ENCODE measurements around the gene IGSF9.

The IGSF9 gene

DNA sequence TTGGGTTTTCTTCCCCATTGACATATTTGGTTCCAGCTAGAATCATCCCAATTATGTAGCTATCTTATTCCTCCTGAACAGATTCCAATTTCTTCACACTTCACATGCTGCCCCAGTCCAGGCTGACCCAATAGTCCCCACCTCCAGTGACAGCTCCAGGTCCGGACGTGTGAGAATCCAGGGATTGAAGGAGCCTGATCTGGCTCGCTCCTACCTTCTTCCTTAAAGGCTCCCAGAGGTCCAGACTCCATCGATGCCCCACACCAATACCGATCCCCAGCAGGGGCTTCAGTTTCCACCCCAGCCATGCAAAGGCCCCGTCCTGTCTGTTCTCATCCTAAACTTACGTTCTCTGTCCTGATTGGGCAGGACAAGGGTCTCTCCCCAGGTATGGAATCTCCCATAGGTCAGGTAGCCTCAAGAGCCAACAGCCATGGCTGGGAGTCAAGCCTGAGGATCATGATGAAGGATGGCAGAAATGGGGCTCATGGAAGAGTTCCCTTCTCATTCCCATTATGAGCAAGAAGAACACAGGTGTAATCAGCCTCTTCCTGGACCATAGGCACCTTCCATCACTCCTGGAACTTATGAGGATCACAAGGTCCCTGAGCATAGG is 29.0 kb upstream of the IGSF9 start:
- no peak for DNase-seq (ENCODE audit: extremely low read depth, low read depth)
- TF ChIP-seq, protein P1, sequence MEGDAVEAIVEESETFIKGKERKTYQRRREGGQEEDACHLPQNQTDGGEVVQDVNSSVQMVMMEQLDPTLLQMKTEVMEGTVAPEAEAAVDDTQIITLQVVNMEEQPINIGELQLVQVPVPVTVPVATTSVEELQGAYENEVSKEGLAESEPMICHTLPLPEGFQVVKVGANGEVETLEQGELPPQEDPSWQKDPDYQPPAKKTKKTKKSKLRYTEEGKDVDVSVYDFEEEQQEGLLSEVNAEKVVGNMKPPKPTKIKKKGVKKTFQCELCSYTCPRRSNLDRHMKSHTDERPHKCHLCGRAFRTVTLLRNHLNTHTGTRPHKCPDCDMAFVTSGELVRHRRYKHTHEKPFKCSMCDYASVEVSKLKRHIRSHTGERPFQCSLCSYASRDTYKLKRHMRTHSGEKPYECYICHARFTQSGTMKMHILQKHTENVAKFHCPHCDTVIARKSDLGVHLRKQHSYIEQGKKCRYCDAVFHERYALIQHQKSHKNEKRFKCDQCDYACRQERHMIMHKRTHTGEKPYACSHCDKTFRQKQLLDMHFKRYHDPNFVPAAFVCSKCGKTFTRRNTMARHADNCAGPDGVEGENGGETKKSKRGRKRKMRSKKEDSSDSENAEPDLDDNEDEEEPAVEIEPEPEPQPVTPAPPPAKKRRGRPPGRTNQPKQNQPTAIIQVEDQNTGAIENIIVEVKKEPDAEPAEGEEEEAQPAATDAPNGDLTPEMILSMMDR (IDR thresholded peaks at IDR 0.05; ENCODE audit: low read depth, low read length): no peak

DNA sequence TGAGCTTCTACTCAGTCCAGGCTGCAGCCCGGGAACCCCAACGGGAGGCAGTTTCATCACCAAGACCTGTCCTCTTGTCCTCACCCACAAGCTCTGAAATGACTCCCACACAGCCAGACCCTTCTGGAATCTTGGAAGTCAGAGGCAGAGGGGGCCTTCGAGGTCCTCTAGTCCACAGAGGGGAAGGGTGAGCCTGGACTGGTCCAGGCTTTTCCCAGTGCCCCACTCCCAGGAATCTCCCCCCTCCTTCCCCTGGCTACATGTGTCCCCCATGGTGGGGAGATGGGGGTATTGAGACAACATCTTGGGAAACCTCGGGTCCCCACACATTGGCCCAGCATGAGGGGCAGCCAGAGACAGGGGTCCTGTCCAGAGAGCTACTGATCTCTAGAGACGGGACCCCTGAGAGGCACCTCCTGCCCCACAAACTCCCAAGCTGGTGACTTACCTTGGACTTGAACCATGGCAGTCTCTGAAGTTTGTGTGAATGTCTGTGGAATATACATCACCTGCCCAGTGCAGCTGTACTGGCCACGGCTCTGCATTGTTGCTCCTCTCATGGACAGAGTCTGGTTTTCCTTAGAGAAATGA is 28.0 kb upstream of the IGSF9 start:
- no peak for DNase-seq (ENCODE audit: extremely low read depth, low read depth)
- TF ChIP-seq, protein P1 (IDR thresholded peaks at IDR 0.05; ENCODE audit: low read depth, low read length): no peak

DNA sequence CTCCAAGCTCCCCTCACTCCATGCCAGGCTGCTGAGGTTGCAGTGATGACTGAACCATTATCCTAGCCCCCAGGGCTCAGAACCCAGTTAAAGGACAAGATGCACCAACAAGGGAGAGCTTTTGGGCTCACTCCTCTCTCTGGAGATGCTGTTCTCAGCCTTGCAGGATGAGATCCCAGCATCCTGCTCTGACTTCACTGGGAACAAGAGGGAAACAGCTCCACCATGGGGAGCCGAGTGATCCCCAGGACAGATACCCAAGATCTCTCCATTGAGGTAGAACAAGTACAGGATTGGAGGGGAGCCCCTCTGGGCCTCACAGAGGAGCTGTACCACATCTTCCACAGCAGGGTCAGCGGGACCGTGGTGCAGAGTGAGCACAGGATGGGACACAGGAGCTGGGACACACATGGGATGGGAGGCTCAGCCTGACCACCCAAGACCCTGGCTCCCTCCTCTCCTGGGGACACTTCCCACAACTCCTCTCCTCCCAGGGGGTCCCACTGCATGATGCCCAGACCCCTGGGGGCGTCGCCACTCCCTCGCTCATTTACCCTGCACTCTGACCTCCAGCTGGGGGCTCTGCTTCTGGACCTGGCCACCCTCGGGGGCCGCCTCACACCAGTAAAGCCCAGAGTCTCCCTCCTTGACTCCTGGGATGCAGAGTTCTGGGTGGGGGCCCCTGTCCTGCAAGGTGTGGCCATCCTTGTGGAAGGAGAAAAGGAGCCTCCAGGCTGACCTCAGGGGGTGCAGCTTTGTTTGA is 27.2 kb upstream of the IGSF9 start:
- DNase-seq (ENCODE audit: extremely low read depth, low read depth): no peak
- TF ChIP-seq, protein P1 (IDR thresholded peaks at IDR 0.05; ENCODE audit: low read depth, low read length): no peak

DNA sequence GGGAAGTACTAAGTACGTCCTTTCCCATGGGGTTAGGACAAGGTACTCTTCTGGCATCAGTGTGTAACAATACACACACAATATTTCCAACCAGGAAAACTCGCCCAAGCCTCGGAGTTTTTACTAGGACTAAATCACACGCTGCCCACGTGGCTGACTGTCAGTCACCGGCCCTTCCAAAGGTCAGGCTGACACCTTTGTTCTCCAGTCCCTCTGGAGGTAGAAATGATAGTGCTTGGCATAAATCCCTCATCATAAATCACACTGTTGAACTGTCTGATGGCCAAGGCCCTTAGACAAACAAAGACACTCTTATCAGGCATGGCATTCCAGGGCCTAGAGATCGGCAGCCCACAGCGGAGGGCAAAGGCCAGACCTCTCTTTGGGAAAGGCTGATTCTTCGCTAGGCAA is 25.5 kb upstream of the IGSF9 start:
- TF ChIP-seq, protein P1 (IDR thresholded peaks at IDR 0.05; ENCODE audit: low read depth, low read length): no peak
- DNase-seq (ENCODE audit: extremely low read depth, low read depth): no peak

DNA sequence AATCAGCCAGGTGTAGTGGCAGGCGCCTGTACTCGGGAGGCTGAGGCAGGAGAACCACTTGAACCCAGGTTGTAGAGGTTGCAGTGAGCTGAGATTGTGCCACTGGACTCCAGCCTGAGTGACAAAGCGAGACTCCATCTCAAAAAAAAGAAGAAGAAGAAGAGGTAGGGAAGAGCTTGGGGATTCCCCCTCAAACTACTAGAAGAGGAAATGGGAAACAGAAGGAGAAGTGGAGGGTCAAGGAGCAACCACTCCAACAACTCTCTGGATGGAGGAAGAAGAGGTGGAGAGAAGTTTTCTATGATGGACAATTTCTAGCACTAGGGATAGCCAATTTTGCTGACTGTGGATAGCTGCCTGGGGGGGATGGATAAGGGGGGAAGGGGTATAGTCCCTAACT is 23.5 kb upstream of the IGSF9 start:
- no peak for DNase-seq (ENCODE audit: extremely low read depth, low read depth)
- TF ChIP-seq, protein P1 (IDR thresholded peaks at IDR 0.05; ENCODE audit: low read depth, low read length): no peak

DNA sequence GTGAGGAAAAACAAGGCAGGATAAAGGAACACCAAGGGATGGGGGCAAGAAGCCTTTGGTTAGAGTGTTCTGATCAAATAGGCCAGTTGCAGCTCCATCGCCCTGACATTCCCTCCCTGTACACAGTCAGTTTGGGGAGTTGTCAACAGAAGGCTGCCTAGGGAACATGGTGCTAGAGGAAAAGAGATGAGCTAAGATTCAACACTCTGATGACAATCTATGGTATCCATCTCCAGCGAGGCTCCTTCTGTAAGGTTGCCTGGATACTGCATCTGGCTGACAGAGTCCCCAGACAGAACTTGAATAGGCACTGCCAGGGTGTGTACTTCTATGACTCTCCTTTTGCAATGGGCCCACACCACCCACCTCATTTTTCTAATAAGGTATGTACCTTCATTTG is 19.9 kb upstream of the IGSF9 start:
- TF ChIP-seq, protein P1 (IDR thresholded peaks at IDR 0.05; ENCODE audit: low read depth, low read length): no peak
- no peak for DNase-seq (ENCODE audit: extremely low read depth, low read depth)

DNA sequence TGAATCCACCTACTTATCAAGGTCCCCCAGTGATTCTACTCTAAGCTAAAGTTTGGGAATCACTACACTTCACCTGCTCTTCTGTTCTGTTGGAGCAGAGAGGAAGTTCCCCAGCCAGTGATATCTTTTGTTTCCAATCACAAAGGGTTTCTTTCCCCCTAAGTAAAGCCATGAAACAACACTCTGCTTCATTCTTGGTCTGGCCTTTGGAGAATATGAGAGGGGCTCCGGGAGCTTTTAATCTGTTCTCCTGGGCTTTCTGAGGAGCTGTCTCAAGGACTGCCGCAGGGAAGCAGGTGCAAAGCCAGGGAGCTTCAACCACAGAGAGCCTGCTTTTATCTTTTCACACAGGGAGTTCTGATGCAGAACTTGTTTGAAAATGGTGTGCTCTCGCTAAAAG is 18.7 kb upstream of the IGSF9 start:
- TF ChIP-seq, protein P1 (IDR thresholded peaks at IDR 0.05; ENCODE audit: low read depth, low read length): no peak
- DNase-seq (ENCODE audit: extremely low read depth, low read depth): no peak
